Kidney glomerular epithelial cell (primary cell): ENCODE measurements around the gene AMDHD2.

Experiments
- DNase-seq: peaks from one replicate; lab custom pipeline; 2025; lab: John Stamatoyannopoulos, UW

The AMDHD2 gene

GRCh38 chr16:2483939-2484897, 36.0 kb upstream of the AMDHD2 start:
- no peak for DNase-seq

GRCh38 chr16:2484898-2485508, 35.2 kb upstream of the AMDHD2 start:
- DNase-seq = no peak

GRCh38 chr16:2485811-2486507, 34.2 kb upstream of the AMDHD2 start:
- no peak for DNase-seq

- DNase-seq = peak; percentile 14
These were observed 33.3 kb upstream of the AMDHD2 start for GRCh38 chr16:2486645-2487516.

GRCh38 chr16:2487517-2487842, 32.7 kb upstream of the AMDHD2 start:
- no peak for DNase-seq

GRCh38 chr16:2487903-2488531, 32.2 kb upstream of the AMDHD2 start:
- no peak for DNase-seq

GRCh38 chr16:2489581-2489980, 30.6 kb upstream of the AMDHD2 start:
- no peak for DNase-seq

GRCh38 chr16:2490190-2491105, 29.7 kb upstream of the AMDHD2 start:
- no peak for DNase-seq

- DNase-seq = no peak
These were observed 27.9 kb upstream of the AMDHD2 start for GRCh38 chr16:2492292-2492691.

- DNase-seq = no peak
These were observed 26.6 kb upstream of the AMDHD2 start for GRCh38 chr16:2493605-2494004.

- no peak for DNase-seq
These were observed 25.6 kb upstream of the AMDHD2 start for GRCh38 chr16:2494616-2495015.

- DNase-seq = no peak
These were observed 25.1 kb upstream of the AMDHD2 start for GRCh38 chr16:2495041-2495440.

GRCh38 chr16:2496223-2497115, 23.7 kb upstream of the AMDHD2 start:
- DNase-seq = no peak

GRCh38 chr16:2497116-2497630, 23.0 kb upstream of the AMDHD2 start:
- DNase-seq = no peak

GRCh38 chr16:2497695-2498484, 22.3 kb upstream of the AMDHD2 start:
- no peak for DNase-seq

GRCh38 chr16:2498531-2499253, 21.5 kb upstream of the AMDHD2 start:
- DNase-seq = no peak

- no peak for DNase-seq
These were observed 20.7 kb upstream of the AMDHD2 start for GRCh38 chr16:2499454-2499853.
